GM21786 (cell line): Measurements from ENCODE around the gene ADPGK.

ENCODE experiments used
- ATAC-seq: cut with Tn5 transposase; IDR thresholded peaks from one replicate; pipeline ENCODE4 v1.9.1; 2021; ENCODE audit not compliant: unreplicated experiment

Gene ADPGK

DNA sequence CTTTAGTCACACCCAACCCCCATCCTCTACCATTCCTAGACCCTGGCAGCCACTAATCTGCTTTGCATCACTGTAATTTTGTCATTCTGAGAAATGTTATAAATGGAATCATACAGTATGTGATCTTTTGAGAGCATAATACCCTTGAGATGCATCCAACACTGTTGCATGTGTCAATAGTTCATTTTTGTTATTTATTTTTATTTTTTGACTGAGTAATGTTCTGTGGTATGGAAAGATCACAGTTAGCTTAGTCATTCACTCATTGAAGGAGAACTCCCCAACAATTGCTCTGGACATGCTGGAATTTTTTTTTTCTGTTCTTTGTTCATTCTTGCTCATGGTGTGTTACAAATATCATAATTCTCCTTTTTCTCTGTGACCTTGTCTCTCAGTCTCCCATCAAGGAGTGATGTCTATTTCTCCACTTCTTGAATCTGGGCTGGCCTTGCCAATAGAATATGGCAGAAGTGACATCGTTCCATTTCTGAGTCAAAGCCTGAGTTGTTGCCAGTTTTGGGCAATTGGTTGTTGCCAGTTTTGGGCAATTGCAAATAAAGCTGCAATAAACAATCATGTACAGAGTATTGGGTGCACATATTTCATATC is 6.8 kb upstream of the ADPGK start:
- ATAC-seq = no peak

DNA sequence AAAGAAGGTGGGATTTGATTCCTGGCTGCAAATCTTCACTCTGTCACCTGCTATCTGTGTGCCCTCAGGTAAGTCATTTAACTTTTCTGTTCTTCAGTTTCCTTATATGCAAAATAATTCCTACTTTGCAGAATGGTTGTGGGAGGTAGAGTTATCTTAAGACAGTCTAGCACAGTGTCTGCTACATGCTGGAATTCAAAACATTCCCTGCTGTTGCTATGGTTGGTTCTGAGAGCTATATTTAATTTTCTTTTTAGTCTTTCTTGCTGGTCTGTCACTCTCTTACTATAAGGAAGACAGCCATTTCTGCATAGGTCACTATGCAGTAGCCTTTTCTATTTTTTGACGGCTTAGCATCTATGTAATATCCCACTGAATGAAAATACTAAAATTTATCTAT is 4.0 kb upstream of the ADPGK start:
- ATAC-seq = no peak

DNA sequence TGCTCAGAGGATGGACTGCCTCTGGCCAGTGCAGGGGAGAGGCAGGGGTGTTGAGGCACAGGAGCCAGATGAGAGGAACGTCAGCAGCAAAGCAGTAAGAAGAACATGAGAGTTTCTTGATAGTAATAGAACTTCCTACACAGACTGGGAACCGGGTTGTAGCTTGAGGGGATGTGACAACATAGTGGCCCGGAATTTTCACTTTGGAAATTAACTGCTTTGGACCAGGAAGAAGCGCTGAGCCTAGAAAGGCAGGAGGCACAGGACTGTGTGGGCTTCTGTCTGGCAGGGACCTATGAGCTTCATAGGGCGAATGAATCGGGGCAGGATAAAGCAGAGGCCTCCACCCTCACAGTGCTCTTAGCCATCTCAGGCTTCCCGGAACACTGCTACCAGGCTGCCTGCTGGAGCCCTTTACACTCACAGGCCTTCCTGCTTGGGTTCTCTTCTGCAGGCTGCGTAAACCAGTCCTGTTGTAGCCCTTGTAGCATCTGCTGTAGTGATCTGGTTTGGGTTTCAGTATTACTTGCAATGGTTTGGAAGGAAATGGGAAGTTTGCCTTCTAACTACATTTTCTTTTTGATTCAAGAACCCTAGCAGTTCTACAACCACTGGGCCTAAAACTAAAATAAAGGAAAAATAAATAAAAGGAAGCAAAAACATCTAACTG is 3.3 kb upstream of the ADPGK start:
- no peak for ATAC-seq

DNA sequence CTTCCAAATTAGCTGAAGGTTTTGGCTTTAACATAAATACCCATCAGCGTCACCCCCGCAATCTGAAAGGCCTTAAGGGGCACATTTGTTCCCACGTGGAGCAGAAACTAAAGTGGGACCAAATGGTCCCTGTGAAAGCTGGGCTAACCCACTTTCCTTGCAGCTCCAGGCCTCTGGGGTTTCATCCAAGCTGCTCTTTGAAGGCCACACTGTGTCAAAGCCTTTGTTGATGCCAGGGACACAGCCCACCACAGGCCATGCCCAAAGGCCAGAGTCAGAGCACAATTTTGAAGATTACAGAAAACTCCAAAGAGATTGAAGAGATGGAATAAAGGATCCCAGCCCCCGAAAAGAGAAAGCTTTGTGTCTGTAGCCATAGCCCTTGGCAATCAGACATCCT is 2.7 kb upstream of the ADPGK start:
- no peak for ATAC-seq

DNA sequence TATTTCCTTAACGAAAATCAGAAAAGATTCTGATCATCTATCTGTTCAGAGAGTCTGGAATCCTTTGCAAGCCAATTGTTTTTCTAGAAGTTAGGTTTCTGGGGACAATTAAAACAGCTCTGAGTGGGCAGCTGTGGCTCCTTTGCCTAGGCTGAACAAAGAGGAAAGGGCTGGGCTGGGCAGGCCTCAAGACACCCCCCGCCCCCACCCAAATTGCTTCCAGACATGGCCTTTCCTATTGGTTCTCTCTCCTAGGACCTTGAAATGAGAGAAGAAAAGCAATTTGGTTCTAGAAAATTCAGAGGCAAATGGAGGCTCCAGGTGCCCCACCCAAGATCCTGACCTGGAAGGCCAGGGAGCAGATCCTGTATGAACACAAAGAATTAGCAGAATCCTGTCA is 2.3 kb upstream of the ADPGK start:
- ATAC-seq = no peak

DNA sequence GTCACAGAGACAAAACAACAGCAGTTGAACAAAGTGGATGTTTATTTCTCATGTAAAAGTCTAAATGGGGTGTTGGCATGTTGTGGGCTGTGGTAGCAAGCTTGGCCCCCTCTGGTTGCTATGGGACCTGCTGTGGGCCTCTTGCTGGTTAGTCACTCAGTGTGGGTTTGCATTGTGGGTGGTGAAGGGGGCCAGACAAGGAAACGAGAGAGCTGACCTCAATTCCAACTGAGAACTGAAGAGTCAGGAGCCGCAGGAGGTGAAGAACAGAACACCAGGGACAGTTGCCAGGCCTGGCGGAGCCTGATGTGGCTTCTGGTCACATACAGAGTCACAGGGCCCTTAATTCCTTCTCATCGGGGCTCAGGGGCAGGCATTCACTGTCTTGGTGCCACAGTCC is 1.9 kb upstream of the ADPGK start:
- no peak for ATAC-seq

DNA sequence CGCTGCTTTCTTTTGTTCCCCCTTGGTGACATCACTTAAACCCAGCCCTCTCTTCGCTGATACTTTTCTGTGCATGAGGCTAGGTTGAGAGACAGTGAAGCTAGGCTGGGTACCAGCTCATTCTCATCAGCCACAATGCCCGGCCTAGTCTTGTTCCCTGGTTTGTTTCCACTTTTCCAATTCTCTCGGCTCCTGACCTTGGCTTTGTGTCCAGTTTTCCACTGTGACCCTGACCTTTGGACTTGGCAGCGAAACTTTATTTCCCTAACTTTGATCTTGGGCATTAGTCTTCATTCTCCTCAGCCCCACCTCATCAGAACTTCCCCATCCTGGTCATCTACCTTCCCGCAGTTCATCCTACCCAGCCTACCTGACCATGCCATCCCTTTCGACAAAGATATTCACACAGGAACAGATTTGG is 908 bp upstream of the ADPGK start:
- no peak for ATAC-seq

DNA sequence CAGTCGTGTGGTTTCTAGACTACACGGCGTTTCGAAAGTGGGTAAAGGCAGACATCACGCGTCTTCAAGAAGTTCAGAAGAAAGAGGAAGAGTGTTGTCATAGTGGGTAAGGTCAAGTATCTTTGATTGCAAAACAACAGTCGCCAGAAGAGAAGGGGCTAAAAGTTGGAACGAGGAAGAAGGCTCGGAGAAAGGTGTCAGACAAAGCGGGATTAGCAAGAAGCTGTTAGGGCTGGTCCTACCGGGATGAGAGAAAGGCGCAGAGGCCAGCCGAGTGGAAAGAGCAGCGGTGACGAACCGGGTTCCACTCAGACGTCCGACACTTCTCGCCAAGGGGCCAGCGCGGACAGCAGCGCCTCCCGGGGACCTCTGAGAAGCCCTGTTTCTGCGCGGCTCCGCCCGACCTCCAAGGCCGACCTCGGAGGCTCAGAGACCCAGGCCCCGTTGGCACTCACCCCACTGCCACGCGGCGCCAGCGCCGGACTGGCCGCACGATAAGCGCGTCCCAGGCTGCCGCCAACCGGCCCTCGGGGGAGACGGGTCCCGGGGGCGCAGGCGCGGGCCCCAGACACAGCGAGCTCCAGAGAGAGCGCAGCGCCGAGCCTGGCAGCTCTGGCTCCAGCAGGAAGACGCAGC is 436 bp downstream of the ADPGK start:
- peak; percentile 24 for ATAC-seq

DNA sequence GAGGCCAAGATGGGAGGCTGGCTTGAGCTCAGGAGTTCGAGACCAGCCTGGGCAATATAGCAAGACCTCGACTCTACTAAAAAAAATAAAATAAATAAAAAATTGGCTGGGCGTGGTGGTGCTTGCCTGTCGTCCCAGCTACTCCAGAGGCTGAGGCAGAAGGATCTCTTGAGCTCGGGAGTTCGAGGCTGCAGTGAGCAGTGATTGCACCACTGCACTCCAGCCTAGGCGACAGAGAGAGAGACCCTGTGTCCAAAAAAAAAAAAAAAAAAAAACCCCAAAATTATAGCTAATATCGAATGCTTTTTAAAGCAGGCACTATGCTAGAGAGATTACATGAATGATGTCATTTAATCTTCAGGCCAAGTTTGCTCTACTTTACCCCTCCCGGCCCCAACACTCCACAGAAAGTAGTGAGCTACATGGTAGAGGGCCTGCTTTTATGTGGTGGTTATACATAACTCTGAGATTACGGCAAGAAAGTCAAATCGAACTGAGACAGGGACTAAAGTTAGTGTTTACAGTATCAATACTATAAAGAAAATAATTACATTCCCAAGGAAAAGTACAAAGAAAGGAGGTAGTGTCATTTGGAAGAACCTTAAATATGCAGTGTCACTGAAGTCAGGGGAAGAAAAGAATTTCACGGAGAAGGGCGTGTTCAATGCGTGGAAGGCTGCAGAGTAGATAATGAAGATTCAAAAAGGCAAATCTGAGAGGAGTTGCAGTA is 1.1 kb downstream of the ADPGK start:
- ATAC-seq = no peak

DNA sequence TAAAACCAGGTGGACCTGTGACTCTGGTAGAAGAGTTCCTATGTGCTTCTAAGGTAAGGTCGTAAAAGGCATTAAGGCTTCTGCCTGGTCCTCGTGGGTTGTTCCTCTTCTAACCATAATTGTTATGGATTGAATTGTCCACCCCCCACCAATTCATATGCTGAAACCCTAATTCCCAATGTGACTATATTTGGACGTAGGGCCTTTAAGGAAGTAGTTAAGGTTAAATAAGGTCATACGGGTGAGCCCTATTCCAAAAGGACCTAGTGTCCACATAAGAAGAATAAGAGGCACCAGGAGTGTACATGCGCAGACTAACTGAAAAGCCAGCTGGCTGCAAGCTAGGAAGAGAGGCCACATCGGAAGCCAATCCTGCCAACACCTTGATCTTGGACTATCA is 1.9 kb downstream of the ADPGK start:
- no peak for ATAC-seq

DNA sequence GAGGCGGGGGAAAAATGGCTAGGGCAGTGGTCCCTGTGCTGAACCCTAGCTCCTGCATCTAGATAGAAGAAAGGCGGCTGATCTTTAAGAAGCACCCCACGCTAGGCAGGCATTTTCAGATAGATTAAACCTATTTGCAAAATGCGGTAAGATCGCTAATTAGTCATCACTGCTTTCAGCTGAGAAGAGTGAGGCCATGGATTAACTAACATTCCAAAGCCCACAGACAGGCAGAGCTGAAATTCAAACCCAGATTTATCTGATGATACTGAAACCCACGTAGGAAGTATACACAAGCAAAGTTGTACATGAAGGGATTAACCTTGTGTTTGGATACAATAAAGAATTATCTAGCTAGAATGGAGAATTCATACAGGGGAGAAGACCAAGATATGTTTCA is 4.8 kb downstream of the ADPGK start:
- ATAC-seq = no peak

DNA sequence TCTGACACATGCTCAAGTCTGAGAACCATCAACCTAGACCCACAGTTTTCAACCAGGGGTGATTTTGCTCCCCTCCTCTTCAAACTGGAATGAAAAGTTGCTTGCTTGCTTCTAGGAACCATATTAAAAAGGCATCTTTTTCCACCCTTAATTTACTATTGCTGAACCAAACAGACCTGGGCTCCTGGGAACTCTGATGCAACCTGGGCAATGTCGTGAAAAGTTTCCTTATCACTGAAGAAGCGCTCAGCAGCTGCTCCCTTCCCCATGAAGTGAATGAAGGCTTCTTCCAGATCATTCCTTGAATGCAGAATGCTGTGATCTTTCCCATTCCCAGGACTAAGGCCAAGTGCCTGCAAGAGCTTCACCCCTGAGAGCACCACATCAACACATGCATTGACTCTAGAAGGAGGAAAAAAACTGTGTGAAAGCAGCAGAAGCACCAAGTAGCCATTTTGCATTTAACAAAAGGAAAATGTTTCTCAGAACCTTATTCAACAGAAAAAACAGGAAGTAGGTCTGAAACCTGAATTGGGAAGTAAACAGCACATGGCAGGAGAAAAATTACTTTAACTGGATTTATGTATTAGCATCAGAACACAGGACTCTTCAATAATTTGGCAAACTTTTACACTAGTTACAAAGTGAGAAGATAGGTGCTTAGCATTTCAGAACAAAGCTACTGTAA is 8.7 kb downstream of the ADPGK start:
- no peak for ATAC-seq

DNA sequence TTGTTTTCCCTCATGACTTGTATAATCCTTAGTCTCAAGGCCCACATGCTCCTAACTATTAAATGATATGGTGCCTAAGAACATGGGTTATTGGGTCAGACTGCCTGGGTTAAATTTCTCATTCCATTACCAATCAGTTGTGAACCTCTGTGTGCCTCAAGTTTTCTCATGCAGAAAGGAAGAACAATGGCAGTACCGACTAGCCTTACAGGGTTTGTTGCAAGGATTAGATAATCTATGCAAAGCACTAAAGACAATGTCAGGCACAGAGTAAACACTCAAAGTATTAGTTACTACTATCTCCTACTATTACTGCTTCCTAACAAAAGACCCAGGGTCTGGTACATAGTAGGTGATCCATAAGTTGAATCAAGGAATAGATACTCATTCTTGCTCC is 12.2 kb downstream of the ADPGK start:
- ATAC-seq = no peak

DNA sequence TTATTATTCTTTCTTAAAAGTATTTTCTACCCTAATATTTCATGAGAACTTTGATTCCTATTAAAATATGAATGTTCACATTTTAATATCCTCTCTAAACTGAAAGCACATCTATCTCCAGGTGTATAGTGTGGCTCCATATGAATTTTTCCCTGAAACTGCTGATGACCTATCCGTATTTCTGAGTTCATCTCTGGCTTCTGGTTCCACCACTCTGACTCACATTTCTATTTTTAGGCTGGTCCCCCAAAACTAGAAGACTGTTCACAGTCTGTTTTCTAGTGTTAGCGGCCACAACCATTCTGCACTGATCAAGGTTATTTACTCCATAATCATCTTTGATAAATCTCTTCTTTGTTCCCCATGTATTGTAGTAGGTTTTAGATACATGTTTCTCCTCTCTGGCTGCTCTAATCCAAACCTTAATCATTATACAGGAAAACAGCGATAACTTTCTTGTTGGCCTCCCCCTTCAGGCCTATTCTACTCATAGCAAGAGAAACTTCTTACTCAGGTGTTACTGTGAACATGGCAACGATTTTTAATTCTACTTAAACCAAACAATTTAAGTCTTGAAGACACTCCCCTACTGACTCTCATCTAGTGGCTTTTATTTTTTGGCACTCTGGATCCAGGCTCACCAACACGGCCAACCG is 12.8 kb downstream of the ADPGK start:
- no peak for ATAC-seq

DNA sequence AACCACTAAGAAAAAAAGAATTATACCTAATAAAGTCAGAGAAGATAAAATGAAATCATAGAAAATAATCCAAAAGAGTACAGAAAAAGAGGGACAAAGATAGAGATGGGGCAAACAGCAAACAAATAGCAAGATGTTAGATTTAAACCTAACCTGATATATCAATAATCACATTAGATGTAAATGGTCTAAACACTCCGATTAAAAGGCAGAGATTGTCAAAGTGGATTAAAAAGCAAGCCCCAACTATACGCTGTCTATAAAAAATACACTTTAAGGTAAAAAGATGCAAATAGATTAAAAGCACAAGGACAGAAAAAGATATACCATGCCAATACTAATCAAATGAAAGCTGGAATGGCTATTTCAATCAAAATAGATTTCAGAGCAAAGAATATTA is 16.8 kb downstream of the ADPGK start:
- no peak for ATAC-seq

DNA sequence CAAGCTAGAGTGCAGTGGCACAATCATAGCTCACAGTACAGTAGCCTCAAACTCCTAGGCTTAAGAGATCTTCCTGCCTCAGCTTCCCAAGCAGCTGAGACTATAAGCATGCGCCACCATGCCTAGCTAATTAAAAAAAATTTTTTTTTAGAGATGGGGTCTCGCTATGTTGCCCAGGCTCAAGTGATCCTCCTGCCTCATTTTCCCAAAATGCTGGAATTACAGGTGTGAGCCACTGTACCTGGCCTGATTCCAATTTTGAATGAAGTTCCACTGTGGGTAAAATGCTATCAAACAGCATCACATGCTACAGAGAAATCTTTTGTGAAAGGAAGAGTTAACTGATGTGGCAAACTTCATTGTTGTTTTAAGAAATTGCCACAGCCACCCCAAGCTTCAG is 17.5 kb downstream of the ADPGK start:
- no peak for ATAC-seq

DNA sequence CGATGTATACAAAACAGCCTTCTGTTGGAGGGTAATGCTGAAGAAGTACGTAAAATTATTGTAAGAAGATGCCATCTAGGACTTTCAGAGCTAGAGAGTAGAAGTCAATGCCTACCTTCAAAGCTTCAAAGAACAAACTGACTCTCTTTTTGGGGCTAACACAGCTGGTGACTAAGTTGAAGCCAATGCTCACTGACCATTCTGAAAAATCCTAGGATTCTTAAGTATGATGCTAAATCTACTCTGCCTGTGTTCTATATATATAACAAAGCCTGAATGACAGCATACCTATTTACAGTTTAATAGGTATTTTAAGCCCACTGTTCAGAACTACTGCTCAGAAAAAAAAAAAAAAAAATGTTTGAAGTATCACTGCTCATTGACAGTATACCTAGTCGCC is 18.9 kb downstream of the ADPGK start:
- no peak for ATAC-seq

DNA sequence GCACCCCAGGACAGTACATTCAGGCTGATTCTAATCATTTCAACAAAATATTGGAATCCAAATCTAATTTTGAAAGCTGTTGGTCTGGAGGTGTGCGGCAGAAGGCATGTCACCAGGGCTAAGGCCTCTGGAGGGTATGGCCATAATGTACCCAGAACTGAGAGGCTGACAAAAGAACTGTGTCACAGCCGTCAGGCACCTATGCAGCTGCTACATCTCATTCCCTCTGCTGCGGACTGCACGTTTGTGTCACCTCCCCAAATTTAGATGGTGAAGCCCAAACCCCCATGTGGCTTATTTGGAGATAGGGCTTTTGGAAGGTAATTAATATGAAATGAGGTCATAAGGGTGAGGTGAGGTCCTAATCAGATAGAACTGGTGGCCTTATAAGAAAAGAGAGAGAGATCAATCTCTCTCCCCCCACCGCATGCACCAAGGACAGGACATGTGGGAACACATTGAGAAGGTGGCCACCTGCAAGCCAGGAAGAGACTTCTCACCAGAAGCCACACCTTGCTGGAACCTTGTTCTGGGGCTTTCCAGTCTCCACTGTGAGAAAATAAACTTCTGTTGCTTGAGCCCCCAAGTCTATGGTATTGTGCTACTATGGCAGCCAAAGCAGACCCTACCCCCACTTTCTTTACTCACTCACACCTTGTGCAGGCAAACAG is 22.8 kb downstream of the ADPGK start:
- ATAC-seq = no peak

DNA sequence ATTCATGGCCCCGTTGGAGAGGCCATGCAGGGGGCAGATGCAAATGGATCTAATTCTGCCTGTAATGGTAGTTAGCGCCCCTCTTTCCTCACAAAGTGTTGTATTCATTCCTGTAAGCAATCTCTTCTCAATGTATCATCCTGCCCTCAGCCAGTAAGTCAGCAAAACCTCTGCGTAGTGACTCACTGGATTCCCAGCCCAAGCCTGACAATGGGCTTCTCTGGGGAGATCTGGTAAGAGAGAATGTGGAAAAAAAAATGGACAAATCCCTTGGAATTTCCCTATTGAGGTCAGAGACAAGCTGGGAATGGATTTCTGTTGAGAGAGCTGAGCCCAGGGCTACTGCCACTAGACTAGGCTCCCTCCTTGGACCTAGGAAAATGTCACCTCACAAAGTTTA is 25.4 kb downstream of the ADPGK start:
- ATAC-seq = no peak

DNA sequence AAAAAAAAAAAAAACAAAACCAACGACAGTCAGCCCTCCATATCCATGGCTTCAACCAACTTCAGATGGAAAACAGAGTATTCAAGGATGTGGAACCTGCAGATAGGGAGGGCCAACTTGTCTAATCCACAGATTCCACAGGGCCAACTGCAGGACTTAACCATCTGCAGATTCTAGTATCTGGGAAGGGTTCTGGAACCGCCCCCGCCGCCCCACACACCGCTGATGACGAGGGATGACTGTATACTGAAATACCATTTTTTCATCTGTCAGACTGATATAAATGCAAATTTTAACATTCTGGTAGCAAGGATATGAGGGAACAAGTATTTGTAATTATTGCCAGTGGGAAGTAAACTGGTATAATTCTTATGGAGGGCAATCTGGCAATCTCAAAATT is 29.5 kb downstream of the ADPGK start:
- ATAC-seq = no peak
